Measurements from ENCODE around the gene CCDC32.

DNA sequence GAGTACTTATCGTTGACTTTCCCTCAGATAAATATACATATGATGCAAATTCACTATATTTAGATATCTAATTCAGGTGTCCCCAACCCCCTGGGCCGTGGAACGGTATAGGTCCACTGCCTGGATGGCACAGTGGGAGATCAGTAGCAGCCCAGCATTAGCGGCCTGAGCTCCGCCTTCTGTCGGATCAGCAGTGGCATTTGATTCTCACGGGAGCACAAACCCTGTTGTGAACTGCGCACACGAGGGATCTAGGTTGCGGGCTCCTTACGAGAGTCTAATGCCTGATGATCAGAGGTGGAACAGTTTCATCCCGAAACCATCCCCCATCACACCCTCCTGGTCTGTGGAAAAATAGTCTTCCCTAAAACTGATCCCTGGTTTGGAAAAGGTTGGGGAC lies 36.1 kb upstream of the CCDC32 start:
- TF ChIP-seq, protein P1, sequence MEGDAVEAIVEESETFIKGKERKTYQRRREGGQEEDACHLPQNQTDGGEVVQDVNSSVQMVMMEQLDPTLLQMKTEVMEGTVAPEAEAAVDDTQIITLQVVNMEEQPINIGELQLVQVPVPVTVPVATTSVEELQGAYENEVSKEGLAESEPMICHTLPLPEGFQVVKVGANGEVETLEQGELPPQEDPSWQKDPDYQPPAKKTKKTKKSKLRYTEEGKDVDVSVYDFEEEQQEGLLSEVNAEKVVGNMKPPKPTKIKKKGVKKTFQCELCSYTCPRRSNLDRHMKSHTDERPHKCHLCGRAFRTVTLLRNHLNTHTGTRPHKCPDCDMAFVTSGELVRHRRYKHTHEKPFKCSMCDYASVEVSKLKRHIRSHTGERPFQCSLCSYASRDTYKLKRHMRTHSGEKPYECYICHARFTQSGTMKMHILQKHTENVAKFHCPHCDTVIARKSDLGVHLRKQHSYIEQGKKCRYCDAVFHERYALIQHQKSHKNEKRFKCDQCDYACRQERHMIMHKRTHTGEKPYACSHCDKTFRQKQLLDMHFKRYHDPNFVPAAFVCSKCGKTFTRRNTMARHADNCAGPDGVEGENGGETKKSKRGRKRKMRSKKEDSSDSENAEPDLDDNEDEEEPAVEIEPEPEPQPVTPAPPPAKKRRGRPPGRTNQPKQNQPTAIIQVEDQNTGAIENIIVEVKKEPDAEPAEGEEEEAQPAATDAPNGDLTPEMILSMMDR (IDR thresholded peaks at IDR 0.05): no peak
- TF ChIP-seq POLR2A (IDR thresholded peaks at IDR 0.05): no peak
